IMR-90 (cell line): Measurements from ENCODE around the gene CYP4B1. TPM values are rescaled to one million over a fixed set of nuclear protein-coding genes. Genes with fewer than 3 reads are reported as not detected.

Experiments used
- ATAC-seq: fragments of 200-7000 bp; cut with Tn5 transposase; 2 replicates; pipeline ENCODE4 v1.9.1; 2020; ENCODE audit warnings: low read depth, mild to moderate bottlenecking, moderate library complexity
- BruUV-seq: library from RNA; stranded (reverse); fragments of 400-500 nt; replicated peaks from 2 replicates; lab custom pipeline; 2021; lab: Mats Ljungman, UMichigan
- CTCF ChIA-PET: fragments of 300-600 bp; formaldehyde crosslinking; extraction: SDS; loops from one replicate; lab custom pipeline; 2021; ENCODE audit warnings: antibody characterized with exemption; lab: Yijun Ruan, JAX
- POLR2A ChIA-PET: fragments of 300-600 bp; sonication (Branson Sonifier 250); formaldehyde crosslinking; loops from one replicate; lab custom pipeline; 2022; ENCODE audit warnings: antibody characterized with exemption; ENCODE audit not compliant: unreplicated experiment; lab: Charles Lee
- DNase-seq: peaks from one replicate; pipeline ENCODE4 v3.0.0; 2013
- H2AFZ ChIP-seq: replicated peaks from 2 replicates; pipeline ENCODE3; 2013; ENCODE audit warnings: low read length, mild to moderate bottlenecking; ENCODE audit not compliant: poor library complexity
- H2AK5ac ChIP-seq: 2 replicates; pipeline ENCODE4 v1.6.1; 2013; ENCODE audit warnings: low read depth, low read length, inconsistent platforms
- H2AK9ac ChIP-seq: replicated peaks from 2 replicates; pipeline ENCODE3; 2013; ENCODE audit warnings: mild to moderate bottlenecking, low read depth, low read length, moderate library complexity; ENCODE audit not compliant: poor library complexity
- H2BK120ac ChIP-seq: 2 replicates; pipeline ENCODE4 v1.6.1; 2013; ENCODE audit warnings: low read depth, low read length, inconsistent platforms
- H2BK15ac ChIP-seq: 3 replicates; pipeline ENCODE4 v1.6.1; 2013; ENCODE audit warnings: low read depth, low read length, inconsistent platforms
- H2BK20ac ChIP-seq: 2 replicates; pipeline ENCODE4 v1.6.1; 2013; ENCODE audit warnings: low read depth, mild to moderate bottlenecking, inconsistent platforms, low read length, moderate library complexity
- H2BK5ac ChIP-seq: 2 replicates; pipeline ENCODE4 v1.6.1; 2013; ENCODE audit warnings: mild to moderate bottlenecking, low read depth, low read length, inconsistent platforms; ENCODE audit not compliant: poor library complexity, severe bottlenecking
- H3K14ac ChIP-seq: replicated peaks from 2 replicates; pipeline ENCODE4 v1.6.1; 2013; ENCODE audit warnings: low read depth, low read length, inconsistent platforms
- H3K18ac ChIP-seq: 2 replicates; pipeline ENCODE4 v1.6.1; 2013; ENCODE audit warnings: low read depth, low read length, control low read depth
- H3K23ac ChIP-seq: 2 replicates; pipeline ENCODE4 v1.6.1; 2013; ENCODE audit warnings: low read depth, low read length, inconsistent platforms
- H3K27ac ChIP-seq: 2 replicates; pipeline ENCODE4 v1.5.1; 2013; ENCODE audit warnings: mild to moderate bottlenecking, control low read depth, low read length; ENCODE audit not compliant: insufficient read depth
- H3K27me3 ChIP-seq: 2 replicates; pipeline ENCODE4 v1.6.1; 2013; ENCODE audit warnings: low read length; ENCODE audit not compliant: control insufficient read depth, insufficient read depth
- H3K36me3 ChIP-seq: 2 replicates; pipeline ENCODE4 v1.6.1; 2013; ENCODE audit warnings: low read length, mixed read lengths; ENCODE audit not compliant: control insufficient read depth, insufficient read depth
- H3K4ac ChIP-seq: 2 replicates; pipeline ENCODE4 v1.6.1; 2013; ENCODE audit warnings: low read depth, low read length, inconsistent platforms
- H3K4me1 ChIP-seq: 2 replicates; pipeline ENCODE4 v1.6.1; 2013; ENCODE audit warnings: low read length, mixed read lengths; ENCODE audit not compliant: control insufficient read depth, insufficient read depth
- H3K4me2 ChIP-seq: 2 replicates; pipeline ENCODE4 v1.6.1; 2013; ENCODE audit warnings: low read depth, mild to moderate bottlenecking, control low read depth, low read length, moderate library complexity
- H3K4me3 ChIP-seq: 2 replicates; pipeline ENCODE4 v1.5.1; 2013; ENCODE audit warnings: low read depth, mild to moderate bottlenecking, control low read depth, low read length, moderate library complexity; ENCODE audit not compliant: insufficient read depth
- H3K56ac ChIP-seq: 2 replicates; pipeline ENCODE4 v1.6.1; 2013; ENCODE audit warnings: low read length, inconsistent platforms; ENCODE audit not compliant: insufficient read depth; ENCODE audit errors: extremely low read depth
- H3K79me1 ChIP-seq, 2 experiments: 2 replicates each; pipeline ENCODE4 v1.6.1; 2013; ENCODE audit warnings: low read length in 2 of 2, inconsistent platforms in 1 of 2, low read depth in 1 of 2
- H3K9ac ChIP-seq: 2 replicates; pipeline ENCODE4 v1.6.1; 2013; ENCODE audit warnings: low read depth, low read length, control low read depth
- H3K9me1 ChIP-seq: 2 replicates; pipeline ENCODE4 v1.6.1; 2013; ENCODE audit warnings: low read length, inconsistent platforms; ENCODE audit not compliant: insufficient read depth
- H3K9me3 ChIP-seq: 2 replicates; pipeline ENCODE4 v1.6.1; 2013; ENCODE audit warnings: low read length; ENCODE audit not compliant: control insufficient read depth, insufficient read depth
- H4K20me1 ChIP-seq: 2 replicates; pipeline ENCODE4 v1.6.1; 2013; ENCODE audit warnings: low read length, inconsistent platforms; ENCODE audit not compliant: insufficient read depth
- H4K5ac ChIP-seq: 2 replicates; pipeline ENCODE4 v1.6.1; 2013; ENCODE audit warnings: mild to moderate bottlenecking, low read depth, low read length, control low read depth
- H4K8ac ChIP-seq, 2 experiments: 2 replicates each; pipeline ENCODE4 v1.6.1; 2013; ENCODE audit warnings: low read depth in 2 of 2, low read length in 2 of 2, control low read depth in 1 of 2, inconsistent platforms in 1 of 2
- H4K91ac ChIP-seq: 2 replicates; pipeline ENCODE4 v1.6.1; 2013; ENCODE audit warnings: low read depth, low read length, inconsistent platforms; ENCODE audit not compliant: insufficient read depth
- BHLHE40 ChIP-seq: fragments of 150-350 bp; IDR thresholded peaks from 2 replicates; pipeline ENCODE4 v1.6.1; 2016; ENCODE audit warnings: mild to moderate bottlenecking, low read depth, low read length
- CEBPB ChIP-seq: IDR thresholded peaks from 2 replicates; pipeline ENCODE4 v1.6.1; 2012; ENCODE audit warnings: low read depth, low read length, improper control_type of control experiment
- CHD1 ChIP-seq: IDR thresholded peaks from 2 replicates; pipeline ENCODE4 v1.6.1; 2012; ENCODE audit warnings: low read depth, low read length, improper control_type of control experiment
- ELK1 ChIP-seq: fragments of 150-350 bp; IDR thresholded peaks from 2 replicates; pipeline ENCODE4 v1.6.1; 2016; ENCODE audit warnings: low read depth, mild to moderate bottlenecking, low read length, moderate library complexity, borderline replicate concordance
- FOS ChIP-seq: fragments of 150-350 bp; IDR thresholded peaks from 2 replicates; pipeline ENCODE4 v1.6.1; 2016; ENCODE audit warnings: low read depth, low read length
- MAFK ChIP-seq: IDR thresholded peaks from 2 replicates; pipeline ENCODE4 v1.6.1; 2012; ENCODE audit warnings: low read depth, low read length, improper control_type of control experiment
- MAZ ChIP-seq: IDR thresholded peaks from 2 replicates; pipeline ENCODE4 v1.6.1; 2012; ENCODE audit warnings: low read depth, mild to moderate bottlenecking, low read length, improper control_type of control experiment, moderate library complexity, borderline replicate concordance
- MXI1 ChIP-seq: IDR thresholded peaks from 2 replicates; pipeline ENCODE4 v1.6.1; 2012; ENCODE audit warnings: low read depth, mild to moderate bottlenecking, low read length, moderate library complexity, borderline replicate concordance
- NFE2L2 ChIP-seq: fragments of 150-350 bp; IDR thresholded peaks from 2 replicates; pipeline ENCODE4 v1.6.1; 2016; ENCODE audit warnings: low read depth, mild to moderate bottlenecking, low read length
- POLR2A ChIP-seq: IDR thresholded peaks from 2 replicates; pipeline ENCODE4 v1.6.1; 2012; ENCODE audit warnings: mild to moderate bottlenecking, low read depth, low read length
- RAD21 ChIP-seq: IDR thresholded peaks from 2 replicates; pipeline ENCODE4 v1.6.1; 2012; ENCODE audit warnings: low read length, improper control_type of control experiment
- RCOR1 ChIP-seq: IDR thresholded peaks from 2 replicates; pipeline ENCODE4 v1.6.1; 2012; ENCODE audit warnings: mild to moderate bottlenecking, low read length, improper control_type of control experiment; ENCODE audit not compliant: insufficient replicate concordance
- RFX5 ChIP-seq: IDR thresholded peaks from 2 replicates; pipeline ENCODE4 v1.8.0; 2012; ENCODE audit warnings: low read depth, mild to moderate bottlenecking, low read length, moderate library complexity
- SMC3 ChIP-seq: fragments of 150-350 bp; IDR thresholded peaks from 2 replicates; pipeline ENCODE4 v1.6.1; 2016; ENCODE audit warnings: low read depth, mild to moderate bottlenecking, antibody characterized with exemption, low read length, moderate library complexity
- USF2 ChIP-seq: fragments of 150-350 bp; IDR thresholded peaks from 2 replicates; pipeline ENCODE4 v1.6.1; 2017; ENCODE audit warnings: mild to moderate bottlenecking, antibody characterized with exemption, low read length, low read depth
- WGBS, 2 experiments: methylation state at CpG; one replicate each; pipeline versions ENCODE4 v1.1.5 to v1.1.7; 2013; ENCODE audit warnings: missing lambda C conversion rate in 2 of 2; ENCODE audit not compliant: insufficient read length in 1 of 2; ENCODE audit errors: extremely low coverage in 2 of 2; 5-methylcytosine and 5-hydroxymethylcytosine counted together
- dilution Hi-C: fragments of 300-500 bp; cut with HindIII; formaldehyde crosslinking; loops from one replicate; pipeline ENCODE4 v1.14.3; 2018; ENCODE audit warnings: low sequenced_read_pairs; ENCODE audit not compliant: unreplicated experiment
- in situ Hi-C: fragments of 300-500 bp; cut with MboI; formaldehyde crosslinking; loops from 3 replicates; pipeline ENCODE4 v1.14.3; 2019; ENCODE audit warnings: low sequenced_read_pairs, inconsistent platforms, mixed read lengths
- intact Hi-C: fragments of 100-400 bp; cut with micrococcal nuclease; formaldehyde crosslinking; loops from 2 replicates; pipeline ENCODE4 v1.10.0; 2022
- polyA plus RNA-seq, 3 experiments: library from polyadenylated mRNA; depleted of rRNA; stranded (reverse); fragments of >200 nt; gene quantifications; 2 replicates each; pipeline ENCODE4 v1.2.3, GENCODE V29; 2012; ENCODE audit warnings: low replicate concordance in 1 of 3
- total RNA-seq: library from RNA; depleted of rRNA; stranded (reverse); fragments of >200 nt; gene quantifications from 2 replicates; pipeline ENCODE4 v1.2.3, GENCODE V29; 2012
- TF ChIP-seq, protein P1 (sequence below): conservative IDR thresholded peaks from 2 replicates; pipeline ENCODE4 v1.5.1; 2012; ENCODE audit warnings: mild to moderate bottlenecking, low read depth, low read length, improper control_type of control experiment

Gene CYP4B1
- total and polyA plus RNA-seq, 2 of the 4 experiments (the other 2 are of a cell fraction), result not detected

DNA sequence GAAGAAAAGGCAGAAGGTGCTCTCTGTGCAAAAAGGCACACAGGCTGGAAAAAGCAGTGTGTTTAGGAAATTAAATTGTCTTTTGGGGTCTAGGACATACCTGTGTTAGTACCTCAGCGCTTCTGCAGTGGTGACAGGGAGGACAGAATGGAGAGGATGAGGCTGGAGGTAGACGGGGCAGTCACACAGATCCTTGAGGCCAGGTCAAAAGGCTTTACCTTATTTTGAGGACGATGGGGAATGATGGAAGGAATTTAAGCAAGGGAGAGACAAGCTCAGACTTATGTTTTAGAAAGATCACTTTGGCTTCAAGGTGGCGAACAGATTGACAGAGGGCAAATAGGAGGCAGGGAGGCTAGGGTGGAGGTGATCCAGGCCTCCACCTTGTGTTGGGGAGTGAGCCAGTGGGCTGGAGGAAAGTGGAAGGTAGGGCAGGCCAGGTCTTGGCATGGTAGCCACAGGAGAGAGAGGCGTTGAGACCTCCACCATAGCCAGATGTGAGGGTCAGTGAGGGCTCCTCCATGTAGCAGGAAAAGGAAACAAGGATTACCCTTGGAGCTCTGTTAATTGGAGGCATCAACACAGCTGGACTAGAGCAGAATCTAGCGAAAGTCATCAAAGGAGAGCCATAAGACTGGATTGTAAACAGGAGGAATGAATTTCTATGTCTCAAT is 4.2 kb downstream of the CYP4B1 start:
- Histone ChIP-seq H3K4ac (no peak overlapping the region), H4K20me1 (no peaks in the 10 kb centered on the region), H2BK120ac (no peak overlapping the region), H3K27ac (no peak overlapping the region), H3K23ac (no peak overlapping the region), H4K5ac (no peak overlapping the region), H2BK15ac (no peak overlapping the region), H4K91ac (no peak overlapping the region), H2BK20ac (no peak overlapping the region), H2BK5ac (no peak overlapping the region), H3K4me2 (no peak overlapping the region), H3K18ac (no peak overlapping the region), H3K4me1 (no peaks in the 10 kb centered on the region), H3K4me3 (no peak overlapping the region), H3K9me1 (no peaks in the 10 kb centered on the region), H3K36me3 (no peaks in the 10 kb centered on the region), H3K27me3 (no peaks in the 10 kb centered on the region), H2AK9ac (no peak overlapping the region), H3K56ac (no peak overlapping the region), H3K9me3 (peaks cover 25% of the 10 kb centered on the region), H3K79me1 (no peaks in the 10 kb centered on the region), H3K14ac (no peak overlapping the region), H2AK5ac (no peak overlapping the region), H4K8ac (no peak overlapping the region), H2AFZ (no peak overlapping the region), H3K9ac (no peak overlapping the region)
- BruUV-seq, result no TSS peak
- intact Hi-C loops (no loop called here), in situ Hi-C loops (no loop called here), dilution Hi-C loops (no loop called here)
- TF ChIP-seq MAFK (no peak), CHD1 (no peak), RCOR1 (no peak), FOS (no peak), CEBPB (no peak), RFX5 (no peak), MAZ (no peak), BHLHE40 (no peak), NFE2L2 (no peak), MXI1 (no peak), USF2 (no peak), RAD21 (no peak), ELK1 (no peak), SMC3 (no peak), POLR2A (no peak)
- TF ChIP-seq, protein P1, sequence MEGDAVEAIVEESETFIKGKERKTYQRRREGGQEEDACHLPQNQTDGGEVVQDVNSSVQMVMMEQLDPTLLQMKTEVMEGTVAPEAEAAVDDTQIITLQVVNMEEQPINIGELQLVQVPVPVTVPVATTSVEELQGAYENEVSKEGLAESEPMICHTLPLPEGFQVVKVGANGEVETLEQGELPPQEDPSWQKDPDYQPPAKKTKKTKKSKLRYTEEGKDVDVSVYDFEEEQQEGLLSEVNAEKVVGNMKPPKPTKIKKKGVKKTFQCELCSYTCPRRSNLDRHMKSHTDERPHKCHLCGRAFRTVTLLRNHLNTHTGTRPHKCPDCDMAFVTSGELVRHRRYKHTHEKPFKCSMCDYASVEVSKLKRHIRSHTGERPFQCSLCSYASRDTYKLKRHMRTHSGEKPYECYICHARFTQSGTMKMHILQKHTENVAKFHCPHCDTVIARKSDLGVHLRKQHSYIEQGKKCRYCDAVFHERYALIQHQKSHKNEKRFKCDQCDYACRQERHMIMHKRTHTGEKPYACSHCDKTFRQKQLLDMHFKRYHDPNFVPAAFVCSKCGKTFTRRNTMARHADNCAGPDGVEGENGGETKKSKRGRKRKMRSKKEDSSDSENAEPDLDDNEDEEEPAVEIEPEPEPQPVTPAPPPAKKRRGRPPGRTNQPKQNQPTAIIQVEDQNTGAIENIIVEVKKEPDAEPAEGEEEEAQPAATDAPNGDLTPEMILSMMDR, result no peak
- DNase-seq (no peak), ATAC-seq (no peak)
- 27% methylated on average over 6 of the region's 6 CpGs; no CpG with 5 or more reads in 1 of the 2 experiments for WGBS, 2 experiments
- ChIA-PET POLR2A (no interaction called here), CTCF (no interaction called here)
